Transverse colon (tissue), 4 donors: ENCODE results near the gene SLC25A51. TPM values are rescaled to one million over a fixed set of nuclear protein-coding genes. Genes with fewer than 3 reads are reported as not detected.
A peak's percentile ranks its signal among the peaks of the same experiment; 100 is the strongest.

ENCODE experiments used
- DNase-seq: peaks from one replicate; pipeline ENCODE4 v3.0.0-alpha.2; 2019
- H3K27ac ChIP-seq, 4 donors: fragments of 200-600 bp; sonication (generic); 2 replicates each; pipeline ENCODE4 v1.5.1; 2016 to 2018; ENCODE audit warnings: inconsistent platforms in 4 of 4
- H3K27me3 ChIP-seq: fragments of 200-600 bp; sonication (generic); 2 replicates; pipeline ENCODE4 v1.5.1; 2017; ENCODE audit warnings: inconsistent platforms
- H3K36me3 ChIP-seq, 4 donors: fragments of 200-600 bp; sonication (generic); 2 replicates each; pipeline ENCODE4 v1.5.1; 2017 to 2019; ENCODE audit warnings: inconsistent platforms in 4 of 4
- H3K4me1 ChIP-seq, 4 donors: fragments of 200-600 bp; sonication (generic); 2 replicates each; pipeline ENCODE4 v1.5.1; 2017 to 2020; ENCODE audit warnings: inconsistent platforms in 4 of 4
- H3K4me3 ChIP-seq, 4 donors: fragments of 200-600 bp; sonication (generic); 1 replicate in 1 of 4; 2 replicates in 3 of 4; pipeline versions ENCODE4 v1.5.1 to v1.6.1; 2017 to 2019; ENCODE audit warnings: inconsistent platforms in 4 of 4
- H3K9me3 ChIP-seq, 2 donors: fragments of 200-600 bp; sonication (generic); 2 replicates each; pipeline ENCODE4 v1.5.1; 2017 to 2019; ENCODE audit warnings: inconsistent platforms in 2 of 2
- EP300 ChIP-seq: sonication (generic); formaldehyde crosslinking; IDR thresholded peaks from one replicate; pipeline ENCODE4 v1.6.1; 2017; ENCODE audit warnings: antibody characterized with exemption, low read depth
- POLR2A ChIP-seq: fragments of 450-650 bp; IDR thresholded peaks from one replicate; pipeline ENCODE4 v1.6.1; 2016; ENCODE audit warnings: antibody characterized with exemption, mild to moderate bottlenecking, moderate library complexity
- POLR2AphosphoS5 ChIP-seq, 3 donors: sonication (generic); formaldehyde crosslinking; IDR thresholded peaks; one replicate each; pipeline ENCODE4 v1.6.1; 2016; ENCODE audit warnings: antibody characterized with exemption in 3 of 3
- WGBS, 2 donors: methylation state at CpG; one replicate each; pipeline ENCODE4 v1.1.5; 2018; ENCODE audit warnings: low coverage in 1 of 2; 5-methylcytosine and 5-hydroxymethylcytosine counted together
- in situ Hi-C, 4 donors: fragments of 200-750 bp; cut with MboI; loops; one replicate each; pipeline versions ENCODE4 v1.15.0 to v1.15.1; 2017; ENCODE audit warnings: low sequenced_read_pairs in 3 of 4, low pct_ligation_motif_present in 1 of 4, low pct_unique_long_range_greater_than_20kb in 1 of 4
- intact Hi-C: fragments of 100-400 bp; cut with DNase I; formaldehyde crosslinking; loops from one replicate; pipeline ENCODE4 v1.15.1; 2023; ENCODE audit warnings: low total_unique reads
- total RNA-seq, 4 donors: library from RNA; depleted of rRNA; stranded (reverse); fragments of >200 nt; gene quantifications; one replicate each; pipeline ENCODE4 v1.1.0, GENCODE V29; 2016
- TF ChIP-seq, protein P1 (sequence below), 5 experiments: fragments of 200-600 bp in 3 of 5; fragments of 450-650 bp in 2 of 5; sonication (generic) in 3 of 5; IDR thresholded peaks; 1 replicate in 2 of 5; 2 replicates in 3 of 5; pipeline ENCODE4 v1.5.1; 2016 to 2017; ENCODE audit warnings: antibody characterized with exemption in 5 of 5, inconsistent platforms in 3 of 5, mild to moderate bottlenecking in 2 of 5, moderate library complexity in 1 of 5

The SLC25A51 gene
- total RNA-seq, 4 donors from 2014 or later: 15.7 to 30.0 (median 24.1) TPM

GRCh38 chr9:37917313-37917731, 13.4 kb upstream of the SLC25A51 start:
- WGBS, 2 donors: 64 to 69% methylated on average over 3 to 8 of the region's 8 CpGs
- H3K27me3 ChIP-seq: no peaks in the 10 kb centered on the region
- TF ChIP-seq POLR2AphosphoS5 (IDR thresholded peaks at IDR 0.05) (no peak), POLR2A (no peak), EP300 (no peak)
- TF ChIP-seq, protein P1, sequence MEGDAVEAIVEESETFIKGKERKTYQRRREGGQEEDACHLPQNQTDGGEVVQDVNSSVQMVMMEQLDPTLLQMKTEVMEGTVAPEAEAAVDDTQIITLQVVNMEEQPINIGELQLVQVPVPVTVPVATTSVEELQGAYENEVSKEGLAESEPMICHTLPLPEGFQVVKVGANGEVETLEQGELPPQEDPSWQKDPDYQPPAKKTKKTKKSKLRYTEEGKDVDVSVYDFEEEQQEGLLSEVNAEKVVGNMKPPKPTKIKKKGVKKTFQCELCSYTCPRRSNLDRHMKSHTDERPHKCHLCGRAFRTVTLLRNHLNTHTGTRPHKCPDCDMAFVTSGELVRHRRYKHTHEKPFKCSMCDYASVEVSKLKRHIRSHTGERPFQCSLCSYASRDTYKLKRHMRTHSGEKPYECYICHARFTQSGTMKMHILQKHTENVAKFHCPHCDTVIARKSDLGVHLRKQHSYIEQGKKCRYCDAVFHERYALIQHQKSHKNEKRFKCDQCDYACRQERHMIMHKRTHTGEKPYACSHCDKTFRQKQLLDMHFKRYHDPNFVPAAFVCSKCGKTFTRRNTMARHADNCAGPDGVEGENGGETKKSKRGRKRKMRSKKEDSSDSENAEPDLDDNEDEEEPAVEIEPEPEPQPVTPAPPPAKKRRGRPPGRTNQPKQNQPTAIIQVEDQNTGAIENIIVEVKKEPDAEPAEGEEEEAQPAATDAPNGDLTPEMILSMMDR (IDR thresholded peaks at IDR 0.05): no peak
- H3K4me3 ChIP-seq: no peak overlapping the region
- H3K4me1 ChIP-seq: no peaks in the 10 kb centered on the region
- intact Hi-C loops (loop anchor here (5.0 to 10.0 kb wide), 3 partner anchors 47 to 447 kb away; partner anchors contain the start of gene SHB), in situ Hi-C loops (loop anchor here (10.0 to 25.0 kb wide), 7 partner anchors 145 to 495 kb away; partner anchors contain the start of genes FBXO10 (in 1 of the 4), IGFBPL1 (in 1 of the 4), POLR1E (in 1 of the 4) and SHB (in 1 of the 4))
- no peak for DNase-seq
- H3K36me3 ChIP-seq: no peaks in the 10 kb centered on the region
- peak overlapping the region; percentile 12 to 25 (median 21) for H3K27ac ChIP-seq
- H3K9me3 ChIP-seq: no peaks in the 10 kb centered on the region

DNA sequence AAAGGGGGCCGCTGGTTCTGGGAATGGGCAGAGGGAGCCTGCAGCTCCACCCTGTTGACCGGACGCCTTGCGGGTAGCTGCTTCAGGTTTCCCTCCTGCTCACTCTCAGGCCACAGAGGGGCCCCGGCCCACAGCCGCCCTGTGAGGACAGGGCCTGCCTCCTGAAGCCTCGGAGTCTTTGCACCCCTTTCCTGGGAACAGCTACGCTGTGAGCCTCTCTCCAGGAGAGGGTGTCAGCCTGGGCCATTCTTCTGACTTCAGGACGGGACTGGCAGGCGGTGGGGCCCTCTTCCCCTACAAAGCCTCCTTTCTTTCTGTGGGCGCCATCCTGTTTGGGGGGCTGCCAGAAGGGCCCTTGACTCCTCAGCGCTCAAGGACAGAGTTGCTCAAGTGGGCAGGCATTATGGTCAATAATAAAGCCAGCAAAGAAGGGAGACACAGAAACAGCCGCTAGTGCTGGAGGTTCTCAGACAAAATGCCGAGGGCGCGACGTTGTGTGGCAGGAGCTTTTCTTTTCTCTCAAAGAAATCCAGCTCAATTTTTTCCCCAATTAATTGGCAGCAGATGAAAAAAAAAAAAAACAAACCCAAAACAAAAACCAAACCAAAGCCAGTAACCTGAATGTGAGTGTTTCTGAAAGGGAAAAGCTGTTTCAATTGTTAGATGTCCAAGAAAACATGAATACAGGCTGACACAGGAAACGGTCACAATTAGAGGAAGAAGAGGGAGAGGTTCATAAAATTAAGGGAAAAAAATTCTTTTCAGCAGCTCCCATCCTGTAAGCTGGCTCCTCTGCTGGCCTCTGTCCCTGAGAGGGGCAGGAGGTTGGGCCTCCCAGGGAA, 12.8 kb upstream of the SLC25A51 start:
- Histone ChIP-seq H3K27ac (peak overlapping the region; percentile 12 to 25 (median 21)), H3K4me1 (no peaks in the 10 kb centered on the region), H3K36me3 (no peaks in the 10 kb centered on the region), H3K27me3 (no peaks in the 10 kb centered on the region), H3K9me3 (no peaks in the 10 kb centered on the region), H3K4me3 (no peak overlapping the region)
- in situ Hi-C loops (loop anchor here (10.0 to 25.0 kb wide), 7 partner anchors 146 to 496 kb away; partner anchors contain the start of genes FBXO10 (in 1 of the 4), IGFBPL1 (in 1 of the 4), POLR1E (in 1 of the 4) and SHB (in 1 of the 4)), intact Hi-C loops (loop anchor here (5.0 to 10.0 kb wide), 3 partner anchors 48 to 448 kb away; partner anchors contain the start of gene SHB)
- WGBS, 2 donors: 84 to 91% methylated on average over 5 to 14 of the region's 18 CpGs
- no peak for DNase-seq
- TF ChIP-seq POLR2A (no peak), POLR2AphosphoS5 (IDR thresholded peaks at IDR 0.05) (no peak)
- TF ChIP-seq, protein P1 (IDR thresholded peaks at IDR 0.05): no peak

- no peak for DNase-seq
Measured at GRCh38 chr9:37915911-37916470, 12.1 kb upstream of the SLC25A51 start.

More at GRCh38 chr9:37915911-37916470, 12.1 kb upstream of the SLC25A51 start:
- H3K27ac ChIP-seq: no peak overlapping the region
- H3K36me3 ChIP-seq: no peaks in the 10 kb centered on the region
- H3K27me3 ChIP-seq: no peaks in the 10 kb centered on the region
- no peak overlapping the region for H3K4me3 ChIP-seq
- intact Hi-C loops: loop anchor here (5.0 to 10.0 kb wide), 3 partner anchors 49 to 449 kb away; partner anchors contain the start of gene SHB
- in situ Hi-C loops: loop anchor here (10.0 to 25.0 kb wide), 7 partner anchors 146 to 496 kb away; partner anchors contain the start of genes FBXO10 (in 1 of the 4), IGFBPL1 (in 1 of the 4), POLR1E (in 1 of the 4) and SHB (in 1 of the 4)
- no peak for TF ChIP-seq POLR2A
- no peak for TF ChIP-seq POLR2AphosphoS5 (IDR thresholded peaks at IDR 0.05)
- TF ChIP-seq, protein P1 (IDR thresholded peaks at IDR 0.05): no peak
- no peak for TF ChIP-seq EP300
- no peaks in the 10 kb centered on the region for H3K4me1 ChIP-seq
- no peaks in the 10 kb centered on the region for H3K9me3 ChIP-seq
- WGBS, 2 donors: 86% methylated on average over 14 of the region's 14 CpGs; no CpG with 5 or more reads in 1 of the 2 donors
